Endodermal cell (in vitro differentiated cells): ENCODE measurements around the gene ADGRF5. TPM values are rescaled to one million over a fixed set of nuclear protein-coding genes. Genes with fewer than 3 reads are reported as not detected.

Source experiments
- DNase-seq: peaks from one replicate; pipeline ENCODE4 v3.0.0-alpha.2; 2017
- H3K27ac ChIP-seq: 2 replicates; pipeline ENCODE4 v1.5.1; 2013; ENCODE audit warnings: mild to moderate bottlenecking, low read depth, low read length, moderate library complexity
- H3K27me3 ChIP-seq: 2 replicates; pipeline ENCODE4 v1.6.1; 2013; ENCODE audit warnings: mild to moderate bottlenecking, low read length, moderate library complexity; ENCODE audit not compliant: insufficient read depth, control insufficient read depth, poor library complexity, severe bottlenecking
- H3K36me3 ChIP-seq: 2 replicates; pipeline ENCODE4 v1.7.0; 2013; ENCODE audit warnings: mild to moderate bottlenecking, low read length, moderate library complexity; ENCODE audit not compliant: control insufficient read depth, insufficient read depth
- H3K4me1 ChIP-seq: one replicate; pipeline ENCODE4 v1.7.0; 2013; ENCODE audit warnings: low read length; ENCODE audit not compliant: control insufficient read depth, insufficient read depth
- H3K4me3 ChIP-seq: 2 replicates; pipeline ENCODE4 v1.5.1; 2013; ENCODE audit warnings: mild to moderate bottlenecking, low read length, moderate library complexity
- H3K9ac ChIP-seq: 2 replicates; pipeline ENCODE4 v1.6.1; 2013; ENCODE audit warnings: mild to moderate bottlenecking, low read length, moderate library complexity; ENCODE audit not compliant: poor library complexity, severe bottlenecking; ENCODE audit errors: extremely low read depth
- H3K9me3 ChIP-seq: 2 replicates; pipeline ENCODE4 v1.6.1; 2013; ENCODE audit warnings: mild to moderate bottlenecking, low read length, moderate library complexity; ENCODE audit not compliant: control insufficient read depth
- H3K27ac Mint-ChIP-seq: 2 replicates; pipeline ENCODE4 v1.8.0; 2020; ENCODE audit warnings: mixed read lengths
- H3K27me3 Mint-ChIP-seq: 2 replicates; pipeline ENCODE4 v1.8.0; 2021; ENCODE audit warnings: mild to moderate bottlenecking, mixed read lengths; ENCODE audit not compliant: insufficient read depth
- H3K36me3 Mint-ChIP-seq: 2 replicates; pipeline ENCODE4 v1.8.0; 2020; ENCODE audit warnings: low read depth, mixed read lengths
- H3K4me1 Mint-ChIP-seq: 2 replicates; pipeline ENCODE4 v1.8.0; 2020; ENCODE audit warnings: mixed read lengths
- H3K4me3 Mint-ChIP-seq: 2 replicates; pipeline ENCODE4 v1.8.0; 2020; ENCODE audit warnings: mild to moderate bottlenecking, moderate library complexity, mixed read lengths
- H3K9me3 Mint-ChIP-seq: 2 replicates; pipeline ENCODE4 v1.8.0; 2020; ENCODE audit warnings: mild to moderate bottlenecking, mixed read lengths
- WGBS, 2 experiments: methylation state at CpG; one replicate each; pipeline versions ENCODE4 v1.1.5 to v1.1.7; 2013; ENCODE audit warnings: missing lambda C conversion rate in 2 of 2, mixed read lengths in 1 of 2; ENCODE audit not compliant: insufficient coverage in 1 of 2, insufficient read length in 1 of 2; 5-methylcytosine and 5-hydroxymethylcytosine counted together
- long read RNA-seq, 4 experiments: library from polyadenylated mRNA in 2 of 4; library from RNA in 1 of 4; library from capped mRNA in 1 of 4; stranded (forward) in 3 of 4; unstranded in 1 of 4; transcript quantifications; one replicate each; pipeline ENCODE4 v2.0.0, GENCODE V29; 2020 to 2021; ENCODE audit warnings: inconsistent platforms in 1 of 4
- polyA plus RNA-seq, 2 experiments: library from polyadenylated mRNA; stranded (reverse); fragments of 50-300 nt; gene quantifications; one replicate each; pipeline ENCODE4 v1.2.3, GENCODE V29; 2013
- total RNA-seq, 2 donors: library from RNA; stranded (reverse); fragmentation: NEBNext Ultra II Directional in 1 of 2; extraction: Animal tissue kit (Norgen Biotek cat#: 25700) in 1 of 2; gene quantifications; 2 replicates in 1 of 2; 3 replicates in 1 of 2; pipeline ENCODE4 v1.2.1, GENCODE V29; 2021
- TF ChIP-seq, protein P1 (sequence below): fragments of 200-600 bp; sonication (generic); conservative IDR thresholded peaks from 2 replicates; pipeline ENCODE4 v1.5.0; 2021; ENCODE audit warnings: antibody characterized with exemption, mild to moderate bottlenecking

ADGRF5 gene, protein sequence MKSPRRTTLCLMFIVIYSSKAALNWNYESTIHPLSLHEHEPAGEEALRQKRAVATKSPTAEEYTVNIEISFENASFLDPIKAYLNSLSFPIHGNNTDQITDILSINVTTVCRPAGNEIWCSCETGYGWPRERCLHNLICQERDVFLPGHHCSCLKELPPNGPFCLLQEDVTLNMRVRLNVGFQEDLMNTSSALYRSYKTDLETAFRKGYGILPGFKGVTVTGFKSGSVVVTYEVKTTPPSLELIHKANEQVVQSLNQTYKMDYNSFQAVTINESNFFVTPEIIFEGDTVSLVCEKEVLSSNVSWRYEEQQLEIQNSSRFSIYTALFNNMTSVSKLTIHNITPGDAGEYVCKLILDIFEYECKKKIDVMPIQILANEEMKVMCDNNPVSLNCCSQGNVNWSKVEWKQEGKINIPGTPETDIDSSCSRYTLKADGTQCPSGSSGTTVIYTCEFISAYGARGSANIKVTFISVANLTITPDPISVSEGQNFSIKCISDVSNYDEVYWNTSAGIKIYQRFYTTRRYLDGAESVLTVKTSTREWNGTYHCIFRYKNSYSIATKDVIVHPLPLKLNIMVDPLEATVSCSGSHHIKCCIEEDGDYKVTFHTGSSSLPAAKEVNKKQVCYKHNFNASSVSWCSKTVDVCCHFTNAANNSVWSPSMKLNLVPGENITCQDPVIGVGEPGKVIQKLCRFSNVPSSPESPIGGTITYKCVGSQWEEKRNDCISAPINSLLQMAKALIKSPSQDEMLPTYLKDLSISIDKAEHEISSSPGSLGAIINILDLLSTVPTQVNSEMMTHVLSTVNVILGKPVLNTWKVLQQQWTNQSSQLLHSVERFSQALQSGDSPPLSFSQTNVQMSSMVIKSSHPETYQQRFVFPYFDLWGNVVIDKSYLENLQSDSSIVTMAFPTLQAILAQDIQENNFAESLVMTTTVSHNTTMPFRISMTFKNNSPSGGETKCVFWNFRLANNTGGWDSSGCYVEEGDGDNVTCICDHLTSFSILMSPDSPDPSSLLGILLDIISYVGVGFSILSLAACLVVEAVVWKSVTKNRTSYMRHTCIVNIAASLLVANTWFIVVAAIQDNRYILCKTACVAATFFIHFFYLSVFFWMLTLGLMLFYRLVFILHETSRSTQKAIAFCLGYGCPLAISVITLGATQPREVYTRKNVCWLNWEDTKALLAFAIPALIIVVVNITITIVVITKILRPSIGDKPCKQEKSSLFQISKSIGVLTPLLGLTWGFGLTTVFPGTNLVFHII (N-terminal part only)
- total RNA-seq = not detected
- polyA plus RNA-seq (2013, experiment 1 of 2) = not detected
- polyA plus RNA-seq (2013, experiment 2 of 2) = not detected
- long read RNA-seq, experiment 1 = 0 reads
- long read RNA-seq, experiment 2 = 0 reads
- long read RNA-seq, experiment 3 = 0 reads
- long read RNA-seq, experiment 4 = 0 reads

DNA sequence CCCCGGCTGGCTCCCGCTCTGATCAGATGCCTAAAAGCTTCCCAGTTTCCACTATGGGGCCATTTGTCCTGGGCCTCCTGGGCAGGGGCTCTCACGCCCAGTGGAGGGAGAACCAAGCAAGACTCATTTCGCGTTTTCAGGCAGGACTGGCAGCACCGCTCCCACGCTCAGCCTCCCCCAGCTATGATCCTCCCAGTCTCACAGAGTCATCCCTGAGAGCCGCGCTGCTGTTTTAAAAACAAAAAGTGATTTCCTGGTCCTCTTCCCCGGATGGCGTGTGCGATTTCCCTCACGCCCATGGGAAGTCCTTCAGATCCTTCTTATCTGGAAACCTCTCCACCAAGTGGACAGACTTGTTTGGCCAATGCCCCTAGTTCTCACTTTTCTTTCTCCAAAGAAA lies at the start of gene ADGRF5:
Gene ADGRF5 (minus strand): TSS at position 208 of the 400 bp plus-strand sequence. CDS start 15,176 bp downstream, outside the sequence.
- H3K27ac Mint-ChIP-seq = no peak within 1 kb of the TSS

DNA sequence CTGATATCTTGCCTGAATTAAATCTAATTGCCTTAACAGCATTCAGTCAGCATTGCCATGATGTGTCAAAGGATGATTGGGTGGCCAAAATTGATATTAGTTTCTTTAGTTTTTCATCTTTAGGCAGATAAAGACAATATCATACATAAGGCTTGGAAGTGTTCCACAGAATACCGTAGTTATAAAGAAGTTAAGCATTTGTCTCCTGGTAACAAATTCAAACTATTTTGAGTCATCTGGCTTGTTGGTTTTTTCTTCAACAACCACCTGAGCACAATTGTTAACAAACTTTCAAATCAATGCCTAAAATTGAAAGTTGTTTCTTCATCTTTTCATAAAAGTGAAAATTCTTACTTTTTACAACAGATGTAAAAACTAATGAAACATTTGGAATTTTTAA lies 47.5 kb upstream of the ADGRF5 start:
- no peak overlapping the region for H3K4me3 ChIP-seq
- H3K9ac ChIP-seq = no peak overlapping the region
- Mint-ChIP-seq H3K4me3 (no peak overlapping the region), H3K9me3 (no peaks in the 10 kb centered on the region), H3K4me1 (no peaks in the 10 kb centered on the region), H3K27ac (no peak overlapping the region), H3K27me3 (no peaks in the 10 kb centered on the region), H3K36me3 (no peaks in the 10 kb centered on the region)
- no peaks in the 10 kb centered on the region for H3K9me3 ChIP-seq
- TF ChIP-seq, protein P1, sequence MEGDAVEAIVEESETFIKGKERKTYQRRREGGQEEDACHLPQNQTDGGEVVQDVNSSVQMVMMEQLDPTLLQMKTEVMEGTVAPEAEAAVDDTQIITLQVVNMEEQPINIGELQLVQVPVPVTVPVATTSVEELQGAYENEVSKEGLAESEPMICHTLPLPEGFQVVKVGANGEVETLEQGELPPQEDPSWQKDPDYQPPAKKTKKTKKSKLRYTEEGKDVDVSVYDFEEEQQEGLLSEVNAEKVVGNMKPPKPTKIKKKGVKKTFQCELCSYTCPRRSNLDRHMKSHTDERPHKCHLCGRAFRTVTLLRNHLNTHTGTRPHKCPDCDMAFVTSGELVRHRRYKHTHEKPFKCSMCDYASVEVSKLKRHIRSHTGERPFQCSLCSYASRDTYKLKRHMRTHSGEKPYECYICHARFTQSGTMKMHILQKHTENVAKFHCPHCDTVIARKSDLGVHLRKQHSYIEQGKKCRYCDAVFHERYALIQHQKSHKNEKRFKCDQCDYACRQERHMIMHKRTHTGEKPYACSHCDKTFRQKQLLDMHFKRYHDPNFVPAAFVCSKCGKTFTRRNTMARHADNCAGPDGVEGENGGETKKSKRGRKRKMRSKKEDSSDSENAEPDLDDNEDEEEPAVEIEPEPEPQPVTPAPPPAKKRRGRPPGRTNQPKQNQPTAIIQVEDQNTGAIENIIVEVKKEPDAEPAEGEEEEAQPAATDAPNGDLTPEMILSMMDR = no peak
- H3K36me3 ChIP-seq = no peaks in the 10 kb centered on the region
- WGBS, 2 experiments = 83 to 93% methylated on average over 1 of the region's 1 CpG
- H3K27me3 ChIP-seq = no peaks in the 10 kb centered on the region
- DNase-seq = no peak
- no peak overlapping the region for H3K27ac ChIP-seq
- no peaks in the 10 kb centered on the region for H3K4me1 ChIP-seq

More for the DNA sequence above, at the start of gene ADGRF5:
- H3K4me1 Mint-ChIP-seq = no peaks in the 10 kb centered on the region
- Histone ChIP-seq H3K9ac (no peak within 1 kb of the TSS), H3K36me3 (no peaks in the 10 kb centered on the region), H3K9me3 (no peaks in the 10 kb centered on the region), H3K27ac (no peak within 1 kb of the TSS), H3K4me1 (no peaks in the 10 kb centered on the region), H3K4me3 (no peak within 1 kb of the TSS), H3K27me3 (no peaks in the 10 kb centered on the region)
- no peak for DNase-seq
- TF ChIP-seq, protein P1 = no peak
- no peaks in the 10 kb centered on the region for H3K36me3 Mint-ChIP-seq
- no peak within 1 kb of the TSS for H3K4me3 Mint-ChIP-seq
- no peaks in the 10 kb centered on the region for H3K27me3 Mint-ChIP-seq
- 93 to 100% methylated on average over 7 to 13 of the region's 13 CpGs for WGBS, 2 experiments
- no peaks in the 10 kb centered on the region for H3K9me3 Mint-ChIP-seq

- Mint-ChIP-seq H3K4me1 (no peaks in the 10 kb centered on the region), H3K4me3 (no peak overlapping the region), H3K36me3 (no peaks in the 10 kb centered on the region), H3K27ac (no peak overlapping the region), H3K27me3 (no peaks in the 10 kb centered on the region), H3K9me3 (no peaks in the 10 kb centered on the region)
- Histone ChIP-seq H3K27ac (no peak overlapping the region), H3K4me3 (no peak overlapping the region), H3K27me3 (no peaks in the 10 kb centered on the region), H3K9ac (no peak overlapping the region), H3K9me3 (no peaks in the 10 kb centered on the region), H3K4me1 (no peaks in the 10 kb centered on the region), H3K36me3 (no peaks in the 10 kb centered on the region)
- DNase-seq = no peak
- TF ChIP-seq, protein P1 = no peak
Observed at GRCh38 chr6:46967826-46968349, 46.1 kb upstream of the ADGRF5 start.
